PFSK-1 (cell line): ENCODE results near the gene CCDC106.

Experiments
- FOXP2 ChIP-seq: optimal IDR thresholded peaks from 2 replicates; pipeline ENCODE3; 2011; ENCODE audit warnings: borderline replicate concordance, control low read depth, inconsistent platforms; ENCODE audit not compliant: insufficient read depth; ENCODE audit errors: extremely low read length, extremely low read depth
- POLR2AphosphoS5 ChIP-seq: IDR thresholded peaks from 2 replicates; pipeline ENCODE4 v1.6.1; 2012; ENCODE audit warnings: low read depth, mild to moderate bottlenecking, control low read depth, low read length, moderate library complexity
- SIN3A ChIP-seq: IDR thresholded peaks from 2 replicates; pipeline ENCODE4 v1.6.1; 2012; ENCODE audit warnings: mild to moderate bottlenecking, low read length, moderate library complexity, borderline replicate concordance; ENCODE audit not compliant: insufficient read depth
- TAF1 ChIP-seq: IDR thresholded peaks from 2 replicates; pipeline ENCODE4 v1.6.1; 2012; ENCODE audit warnings: low read length, control low read depth, borderline replicate concordance; ENCODE audit not compliant: insufficient read depth
- TF ChIP-seq, protein P1 (sequence below), 2 experiments: IDR thresholded peaks; 2 replicates each; pipeline versions ENCODE4 v1.6.1 to v1.8.0; 2011 to 2012; ENCODE audit warnings: low read depth in 2 of 2, low read length in 2 of 2, control low read depth in 1 of 2, inconsistent platforms in 1 of 2, mild to moderate bottlenecking in 1 of 2, moderate library complexity in 1 of 2; ENCODE audit not compliant: insufficient read depth in 1 of 2

Gene CCDC106

DNA sequence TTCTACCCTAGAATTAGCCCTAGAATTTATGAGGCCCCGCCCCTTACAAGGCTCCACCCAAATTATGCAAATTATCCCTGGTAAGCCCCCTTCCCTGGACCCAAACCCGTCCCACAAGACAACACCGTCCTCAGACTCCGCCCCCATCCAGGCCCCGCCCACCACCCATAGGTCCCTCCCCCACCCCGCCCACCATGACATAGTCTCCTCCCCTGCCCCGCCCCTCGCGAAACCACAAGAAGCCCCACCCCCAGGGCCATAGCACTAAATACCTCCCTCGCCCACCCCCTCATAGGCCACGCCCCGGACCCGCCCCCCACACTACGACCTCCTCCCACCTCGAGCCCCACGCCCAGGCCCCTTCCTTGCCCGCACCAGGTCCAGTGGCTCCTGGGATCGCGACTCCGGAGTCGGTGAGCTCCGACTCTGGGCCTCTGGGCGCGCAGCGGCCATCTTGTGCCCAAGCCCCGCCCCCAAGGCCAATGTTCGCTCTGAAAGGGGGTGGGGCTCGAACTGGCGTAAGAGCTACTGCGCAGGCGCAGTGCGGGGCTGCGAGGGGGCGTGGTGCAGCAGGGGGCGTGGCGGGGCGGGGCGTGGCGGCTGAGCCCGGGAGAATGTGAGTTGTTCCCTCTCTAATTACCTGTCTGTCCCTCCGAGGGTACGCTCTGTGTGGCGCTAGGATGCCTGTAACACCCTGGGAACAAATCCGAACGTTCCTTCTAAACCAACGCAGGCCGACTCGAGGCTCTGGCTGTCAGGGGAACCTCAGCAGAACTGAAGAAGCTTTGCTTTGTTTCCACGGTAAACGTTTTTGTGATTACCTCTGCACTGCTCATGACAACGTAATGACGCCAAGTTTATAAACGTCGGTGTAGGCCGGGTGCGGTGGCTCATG is 23.7 kb upstream of the CCDC106 start, which contains the start of gene ZNF784:
ZNF784 (minus strand) TSS at position 458 of the 895 bp plus-strand sequence; CDS start at position 453, 5 bp downstream.
- peak; percentile 86 for TF ChIP-seq POLR2AphosphoS5
- no peak for TF ChIP-seq FOXP2
- no peak for TF ChIP-seq SIN3A
- TF ChIP-seq TAF1 = peak; percentile 68; the same call in 1 of the 2 replicates

- TF ChIP-seq POLR2AphosphoS5 = no peak
- TF ChIP-seq SIN3A = no peak
- TF ChIP-seq, protein P1, sequence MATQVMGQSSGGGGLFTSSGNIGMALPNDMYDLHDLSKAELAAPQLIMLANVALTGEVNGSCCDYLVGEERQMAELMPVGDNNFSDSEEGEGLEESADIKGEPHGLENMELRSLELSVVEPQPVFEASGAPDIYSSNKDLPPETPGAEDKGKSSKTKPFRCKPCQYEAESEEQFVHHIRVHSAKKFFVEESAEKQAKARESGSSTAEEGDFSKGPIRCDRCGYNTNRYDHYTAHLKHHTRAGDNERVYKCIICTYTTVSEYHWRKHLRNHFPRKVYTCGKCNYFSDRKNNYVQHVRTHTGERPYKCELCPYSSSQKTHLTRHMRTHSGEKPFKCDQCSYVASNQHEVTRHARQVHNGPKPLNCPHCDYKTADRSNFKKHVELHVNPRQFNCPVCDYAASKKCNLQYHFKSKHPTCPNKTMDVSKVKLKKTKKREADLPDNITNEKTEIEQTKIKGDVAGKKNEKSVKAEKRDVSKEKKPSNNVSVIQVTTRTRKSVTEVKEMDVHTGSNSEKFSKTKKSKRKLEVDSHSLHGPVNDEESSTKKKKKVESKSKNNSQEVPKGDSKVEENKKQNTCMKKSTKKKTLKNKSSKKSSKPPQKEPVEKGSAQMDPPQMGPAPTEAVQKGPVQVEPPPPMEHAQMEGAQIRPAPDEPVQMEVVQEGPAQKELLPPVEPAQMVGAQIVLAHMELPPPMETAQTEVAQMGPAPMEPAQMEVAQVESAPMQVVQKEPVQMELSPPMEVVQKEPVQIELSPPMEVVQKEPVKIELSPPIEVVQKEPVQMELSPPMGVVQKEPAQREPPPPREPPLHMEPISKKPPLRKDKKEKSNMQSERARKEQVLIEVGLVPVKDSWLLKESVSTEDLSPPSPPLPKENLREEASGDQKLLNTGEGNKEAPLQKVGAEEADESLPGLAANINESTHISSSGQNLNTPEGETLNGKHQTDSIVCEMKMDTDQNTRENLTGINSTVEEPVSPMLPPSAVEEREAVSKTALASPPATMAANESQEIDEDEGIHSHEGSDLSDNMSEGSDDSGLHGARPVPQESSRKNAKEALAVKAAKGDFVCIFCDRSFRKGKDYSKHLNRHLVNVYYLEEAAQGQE (IDR thresholded peaks at IDR 0.05; ENCODE audit: insufficient read depth in 1 of 2, low read depth in 2 of 2, low read length in 2 of 2) = no peak
- no peak for TF ChIP-seq TAF1
These were observed 23.0 kb upstream of the CCDC106 start for GRCh38 chr19:55625004-55625326.

DNA sequence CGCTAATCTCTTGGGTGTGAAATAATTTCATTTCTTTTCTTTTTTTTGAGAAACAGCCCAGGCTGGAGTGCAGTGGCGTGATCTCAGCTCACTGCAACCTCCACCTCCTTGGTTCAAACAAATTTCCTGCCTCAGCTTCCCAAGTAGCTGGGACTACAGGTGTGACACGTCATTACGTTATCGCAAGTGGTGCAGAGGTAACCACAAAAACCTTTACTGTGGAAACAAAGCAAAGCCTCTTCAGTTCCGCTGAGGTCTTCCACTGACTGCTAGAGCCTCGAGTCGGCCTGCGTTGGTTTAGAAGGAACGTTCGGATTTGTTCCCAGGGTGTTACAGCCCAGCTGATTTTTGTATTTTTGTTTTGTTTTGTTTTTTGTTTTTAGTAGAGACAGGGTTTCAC is 21.7 kb upstream of the CCDC106 start:
- TF ChIP-seq, protein P1 (IDR thresholded peaks at IDR 0.05; ENCODE audit: insufficient read depth in 1 of 2, low read depth in 2 of 2, low read length in 2 of 2) = no peak
- TF ChIP-seq POLR2AphosphoS5 = no peak
- TF ChIP-seq TAF1 = no peak
- no peak for TF ChIP-seq FOXP2

GRCh38 chr19:55632463-55632834 is 15.6 kb upstream of the CCDC106 start:
- TF ChIP-seq FOXP2 (no peak), SIN3A (no peak), POLR2AphosphoS5 (no peak), TAF1 (no peak)
- TF ChIP-seq, protein P1 (IDR thresholded peaks at IDR 0.05; ENCODE audit: insufficient read depth in 1 of 2, low read depth in 2 of 2, low read length in 2 of 2) = no peak

DNA sequence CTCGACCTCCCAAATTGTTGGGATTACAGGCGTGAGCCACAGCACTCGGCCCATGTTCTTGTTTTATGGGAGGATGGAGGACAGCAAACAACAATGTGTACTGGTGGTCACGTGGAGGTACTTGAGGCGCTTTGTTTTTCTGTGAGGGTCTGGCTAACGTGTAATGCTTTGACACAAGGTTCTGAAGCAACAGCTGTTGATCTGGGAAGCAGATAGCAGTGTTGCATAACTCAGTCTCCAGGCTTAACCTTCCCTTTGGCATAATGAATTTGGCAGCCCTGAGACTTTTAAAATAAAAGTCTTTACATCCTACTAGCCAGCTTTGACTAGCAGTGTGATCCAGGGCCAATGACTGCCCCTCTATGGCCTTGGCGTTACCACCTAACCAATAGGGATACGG is 14.2 kb upstream of the CCDC106 start:
- TF ChIP-seq FOXP2 = no peak
- TF ChIP-seq SIN3A = no peak
- TF ChIP-seq TAF1 = no peak
- TF ChIP-seq, protein P1 (IDR thresholded peaks at IDR 0.05; ENCODE audit: insufficient read depth in 1 of 2, low read depth in 2 of 2, low read length in 2 of 2) = no peak
- TF ChIP-seq POLR2AphosphoS5 = no peak
